Activated CD4-positive, alpha-beta T cell treated with anti-CD3 and anti-CD28 coated beads for 36 hours (primary cell): ENCODE results near the gene HRCT1. TPM values are rescaled to one million over a fixed set of nuclear protein-coding genes. Genes with fewer than 3 reads are reported as not detected.
"Not testable (repeated sequence)": the region's sequence is repeated elsewhere in the genome, so short reads cannot be mapped to it uniquely, and the experiment has no call there.

Experiments
- ATAC-seq: fragments of 200-7000 bp; cut with Tn5 transposase; one replicate; pipeline ENCODE4 v1.10.0; 2021; ENCODE audit warnings: mild to moderate bottlenecking, moderate library complexity
- CTCF ChIA-PET: fragments of 350-600 bp; sonication (Branson Sonifier 250); formaldehyde crosslinking; loops from one replicate; lab custom pipeline; 2021; ENCODE audit warnings: antibody characterized with exemption; lab: Charles Lee
- POLR2A ChIA-PET: fragments of 350-600 bp; sonication (Branson Sonifier 250); formaldehyde crosslinking; loops from one replicate; lab custom pipeline; 2021; ENCODE audit warnings: antibody characterized with exemption, inconsistent platforms; lab: Charles Lee
- DNase-seq: peaks from one replicate; pipeline ENCODE4 v3.0.0-alpha.2; 2020
- H3K27ac Mint-ChIP-seq: one replicate; pipeline ENCODE4 v1.8.0; 2021; ENCODE audit warnings: mixed read lengths
- H3K27me3 Mint-ChIP-seq: one replicate; pipeline ENCODE4 v1.8.0; 2021; ENCODE audit warnings: mixed read lengths
- H3K36me3 Mint-ChIP-seq: one replicate; pipeline ENCODE4 v1.8.0; 2021; ENCODE audit warnings: low read depth, mixed read lengths
- H3K4me1 Mint-ChIP-seq: one replicate; pipeline ENCODE4 v1.8.0; 2021; ENCODE audit warnings: mixed read lengths
- H3K4me3 Mint-ChIP-seq: one replicate; pipeline ENCODE4 v1.8.0; 2021; ENCODE audit warnings: mild to moderate bottlenecking, moderate library complexity, mixed read lengths
- H3K9me3 Mint-ChIP-seq: one replicate; pipeline ENCODE4 v1.8.0; 2021; ENCODE audit warnings: low read depth, mixed read lengths
- intact Hi-C, 2 experiments: fragments of 100-400 bp; cut with DNase I in 1 of 2; cut with micrococcal nuclease in 1 of 2; formaldehyde crosslinking; loops; one replicate each; pipeline versions ENCODE4 v1.14.2 to v1.15.1; 2022 to 2024; cut with DNase I, micrococcal nuclease
- total RNA-seq, 2 experiments: library from RNA; stranded (reverse); gene quantifications; one replicate each; pipeline ENCODE4 v1.2.3, GENCODE V29; 2021

Gene HRCT1
- total RNA-seq, 2 experiments from 2014 or later, result not detected

DNA sequence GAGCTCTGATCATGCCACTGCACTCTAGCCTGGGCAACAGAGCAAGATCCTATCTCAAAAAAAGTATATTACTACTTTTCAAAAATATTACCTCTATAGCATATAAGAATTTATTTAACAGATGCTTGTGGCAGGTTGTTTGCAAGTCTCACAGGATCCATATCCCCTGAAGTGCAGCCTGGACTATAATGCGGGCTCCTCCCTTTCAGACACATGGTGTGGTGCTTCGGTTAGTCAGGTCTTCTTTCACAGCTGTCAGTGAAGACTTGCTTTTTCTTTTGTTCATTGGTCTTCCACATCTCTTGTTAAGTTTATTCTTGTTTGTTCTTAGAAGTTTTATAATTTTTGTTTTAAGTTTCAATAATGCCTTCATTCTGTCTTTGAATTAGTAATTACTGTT, 9.4 kb upstream of the HRCT1 start:
- no peak for DNase-seq
- H3K27me3 Mint-ChIP-seq, result peaks cover 7% of the 10 kb centered on the region
- no peaks in the 10 kb centered on the region for H3K9me3 Mint-ChIP-seq
- intact Hi-C loops, result no loop called here
- ChIA-PET CTCF (interaction anchor here (1.6 to 2.9 kb wide), 2 partner anchors 39 to 49 kb away, joined by 5 to 13 read pairs; no protein-coding TSS in a partner anchor), POLR2A (no interaction called here)
- no peak overlapping the region for H3K27ac Mint-ChIP-seq
- H3K4me1 Mint-ChIP-seq, result no peaks in the 10 kb centered on the region
- no peaks in the 10 kb centered on the region for H3K36me3 Mint-ChIP-seq
- no peak overlapping the region for H3K4me3 Mint-ChIP-seq
- ATAC-seq, result no peak

DNA sequence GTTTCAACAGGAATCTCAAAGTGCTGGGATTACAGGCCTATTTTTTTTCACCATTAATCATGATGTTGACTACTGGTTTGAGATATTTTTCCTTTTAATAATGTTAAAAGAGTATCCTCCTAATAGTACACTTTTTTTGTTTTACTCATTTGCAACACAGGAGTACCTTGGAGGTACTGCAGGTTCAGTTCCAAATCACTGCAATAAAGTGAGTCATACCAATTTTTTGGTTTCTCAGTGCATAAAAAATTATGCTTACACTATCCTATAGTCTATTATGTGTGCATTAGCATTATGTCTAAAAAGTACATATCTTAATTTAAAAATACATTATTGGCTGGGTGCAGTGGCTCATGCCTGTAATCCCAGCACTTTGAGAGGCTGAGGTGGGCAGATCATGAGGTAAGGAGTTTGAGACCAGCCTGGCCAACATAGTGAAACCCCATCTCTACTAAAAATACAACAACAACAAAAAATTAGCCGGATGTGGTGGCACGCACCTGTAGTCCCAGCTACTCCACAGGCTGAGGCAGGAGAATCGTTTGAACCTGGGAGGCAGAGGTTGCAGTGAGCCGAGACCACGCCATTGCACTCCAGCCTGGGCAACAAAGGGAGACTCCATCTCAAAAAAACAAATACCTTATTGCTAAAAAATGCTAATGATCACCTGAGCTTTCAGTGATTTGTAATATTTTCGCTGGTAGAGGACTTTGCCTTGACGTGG, 8.5 kb upstream of the HRCT1 start:
- DNase-seq, H3K4me3 Mint-ChIP-seq, H3K9me3 Mint-ChIP-seq, intact Hi-C loops, H3K36me3 Mint-ChIP-seq, H3K27ac Mint-ChIP-seq, H3K27me3 Mint-ChIP-seq, H3K4me1 Mint-ChIP-seq, POLR2A ChIA-PET: not testable (repeated sequence)
- peak; percentile 42 for ATAC-seq
- CTCF ChIA-PET, result interaction anchor here (0.9 to 2.9 kb wide), 6 partner anchors 10 to 125 kb away, joined by 3 to 13 read pairs (median 4); no protein-coding TSS in a partner anchor

DNA sequence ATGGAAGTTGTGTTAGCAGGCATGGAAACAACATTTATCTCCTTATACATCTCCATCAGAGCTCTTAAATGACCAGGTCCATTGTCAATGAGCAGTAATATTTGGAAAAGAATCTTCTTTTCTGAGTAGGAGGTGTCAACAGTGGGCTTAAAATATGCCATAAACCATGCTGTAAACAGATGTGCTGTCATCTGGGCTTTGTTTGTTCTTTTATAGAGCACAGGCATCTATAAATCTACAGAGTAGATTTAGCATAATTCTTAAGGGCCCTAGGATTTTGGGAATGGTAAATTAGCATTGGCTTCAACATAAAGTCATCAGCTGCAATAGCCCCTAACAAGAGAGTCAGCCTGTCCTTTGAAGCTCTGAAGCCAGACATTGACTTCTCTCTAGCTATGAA, 7.7 kb upstream of the HRCT1 start:
- no peak for ATAC-seq
- Mint-ChIP-seq H3K4me1 (peaks cover 5% of the 10 kb centered on the region), H3K4me3 (no peak overlapping the region), H3K9me3 (no peaks in the 10 kb centered on the region), H3K36me3 (no peaks in the 10 kb centered on the region), H3K27ac (no peak overlapping the region), H3K27me3 (peaks cover 3% of the 10 kb centered on the region)
- no peak for DNase-seq
- ChIA-PET CTCF (interaction anchor here (0.8 to 1.6 kb wide), 6 partner anchors 9 to 124 kb away, joined by 3 to 6 read pairs (median 3); no protein-coding TSS in a partner anchor), POLR2A (no interaction called here)
- intact Hi-C loops, result no loop called here

DNA sequence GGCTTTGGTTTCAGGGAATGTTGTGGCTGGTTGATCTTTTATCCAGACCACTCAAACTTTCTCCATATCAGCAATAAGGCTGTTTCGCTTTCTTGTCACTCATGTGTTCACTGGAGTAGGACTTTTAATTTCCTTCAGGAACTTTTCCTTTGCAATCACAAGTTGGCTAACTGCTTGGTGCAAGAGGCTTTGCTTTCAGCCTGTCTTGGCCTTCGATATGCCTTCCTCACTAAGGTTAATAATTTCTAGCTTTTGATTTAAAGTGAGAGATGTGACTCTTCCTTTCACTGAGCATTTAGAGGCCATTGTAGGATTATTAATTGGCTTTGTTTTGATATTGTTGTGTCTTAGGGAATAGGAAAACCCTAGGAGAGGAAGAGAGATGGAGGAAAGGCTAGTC, 7.0 kb upstream of the HRCT1 start:
- Mint-ChIP-seq H3K4me3 (no peak overlapping the region), H3K27ac (no peak overlapping the region), H3K9me3 (no peaks in the 10 kb centered on the region), H3K27me3 (peaks cover 3% of the 10 kb centered on the region), H3K4me1 (peaks cover 5% of the 10 kb centered on the region), H3K36me3 (no peaks in the 10 kb centered on the region)
- intact Hi-C loops, result no loop called here
- ATAC-seq, result no peak
- POLR2A ChIA-PET, result no interaction called here
- CTCF ChIA-PET, result interaction anchor here (0.8 to 1.6 kb wide), 2 partner anchors 56 to 58 kb away, joined by 3 read pairs; no protein-coding TSS in a partner anchor
- no peak for DNase-seq

DNA sequence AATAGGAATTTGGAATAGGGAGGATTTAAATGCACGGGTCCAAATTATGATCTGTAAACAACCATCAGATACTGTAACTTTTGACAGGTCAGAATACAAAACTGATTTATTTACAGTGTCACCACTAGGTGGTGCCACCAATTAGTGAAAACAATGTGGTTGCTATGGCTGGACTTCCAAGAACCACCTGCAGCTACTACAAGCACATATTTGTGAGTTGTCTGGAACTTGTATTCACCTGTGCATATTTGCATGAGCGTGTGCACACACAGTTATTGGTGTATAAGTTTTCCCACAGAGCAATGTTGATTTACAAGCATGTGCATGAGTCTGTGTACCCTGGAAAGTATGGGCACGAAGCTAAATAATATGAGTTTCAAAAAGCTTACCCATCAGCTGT, 3.0 kb upstream of the HRCT1 start:
- no peaks in the 10 kb centered on the region for H3K36me3 Mint-ChIP-seq
- no peak overlapping the region for H3K4me3 Mint-ChIP-seq
- no peaks in the 10 kb centered on the region for H3K9me3 Mint-ChIP-seq
- ChIA-PET POLR2A (no interaction called here), CTCF (interaction anchor here (0.5 to 6.6 kb wide), 39 partner anchors 8 to 1211 kb away, joined by 3 to 69 read pairs (median 4); no protein-coding TSS in a partner anchor)
- ATAC-seq, result peak; percentile 71
- no peaks in the 10 kb centered on the region for H3K27me3 Mint-ChIP-seq
- peaks cover 21% of the 10 kb centered on the region for H3K4me1 Mint-ChIP-seq
- intact Hi-C loops, result loop anchor here (1.0 kb wide), 3 partner anchors 30 to 120 kb away; no protein-coding TSS in a partner anchor
- H3K27ac Mint-ChIP-seq, result no peak overlapping the region
- peak; percentile 52 for DNase-seq

DNA sequence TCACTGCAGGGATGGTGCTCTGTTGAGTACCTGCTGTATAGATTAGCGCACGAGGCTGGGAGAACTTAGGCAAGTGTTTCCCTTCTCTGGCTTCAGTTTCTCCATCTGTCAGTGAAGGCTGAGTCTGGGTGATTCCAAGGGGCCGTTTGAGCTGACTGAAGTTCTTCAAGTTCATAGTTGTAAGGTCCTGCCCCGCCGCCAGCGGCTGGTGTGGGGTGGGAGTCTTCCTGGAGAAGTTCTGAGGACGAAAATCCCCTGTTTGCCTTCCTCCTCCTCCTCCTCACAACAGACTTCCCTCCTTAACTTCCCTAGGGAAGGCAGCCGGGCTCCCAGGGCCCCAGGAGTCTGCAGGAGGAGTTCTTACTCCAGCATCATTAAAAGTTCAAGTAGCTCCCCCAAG, 1.7 kb upstream of the HRCT1 start:
- peaks cover 34% of the 10 kb centered on the region for H3K4me1 Mint-ChIP-seq
- no peaks in the 10 kb centered on the region for H3K27me3 Mint-ChIP-seq
- H3K36me3 Mint-ChIP-seq, result no peaks in the 10 kb centered on the region
- H3K9me3 Mint-ChIP-seq, result no peaks in the 10 kb centered on the region
- H3K27ac Mint-ChIP-seq, result no peak overlapping the region
- CTCF ChIA-PET, result interaction anchor here (0.6 to 6.6 kb wide), 7 partner anchors 9 to 1686 kb away, joined by 3 to 69 read pairs (median 9); no protein-coding TSS in a partner anchor
- intact Hi-C loops, result no loop called here
- no peak overlapping the region for H3K4me3 Mint-ChIP-seq
- ATAC-seq (no peak), DNase-seq (no peak)
- POLR2A ChIA-PET, result no interaction called here

DNA sequence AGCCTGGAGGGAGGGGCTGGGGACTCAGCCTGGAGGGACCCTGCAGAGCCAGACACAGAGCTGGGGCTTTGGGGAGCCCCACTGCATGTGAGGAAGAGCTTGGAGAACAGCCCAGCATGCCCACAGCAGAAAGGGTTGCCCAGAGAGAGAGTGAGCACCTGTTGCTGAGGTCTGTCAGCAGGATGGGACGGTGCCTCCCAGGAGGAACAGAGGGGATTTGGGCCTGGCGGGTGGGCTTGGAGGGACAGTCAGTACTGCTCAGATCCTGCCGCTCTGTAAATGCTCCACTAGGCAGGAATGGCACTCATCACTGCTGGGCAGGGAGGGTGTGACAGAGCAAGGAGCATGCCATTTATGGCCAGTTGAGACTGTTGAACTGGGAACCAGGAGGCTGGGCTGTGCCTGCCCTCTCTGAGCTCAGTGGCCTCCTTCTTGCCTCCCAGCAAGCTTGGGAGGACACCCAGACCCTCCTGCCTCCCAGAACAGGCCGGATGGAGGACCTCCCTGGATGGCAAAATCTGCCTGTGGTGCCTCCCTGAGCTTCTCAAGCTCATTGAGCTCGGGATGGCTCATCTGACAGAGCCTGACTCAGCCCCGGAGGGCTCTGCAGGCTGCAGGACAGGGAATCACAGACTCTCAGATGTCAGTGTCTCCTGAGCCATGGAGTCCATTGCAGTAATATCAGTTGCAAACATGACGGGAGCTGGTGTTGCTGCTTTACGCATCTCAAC, 786 bp upstream of the HRCT1 start:
- H3K36me3 Mint-ChIP-seq, result no peaks in the 10 kb centered on the region
- ATAC-seq, result no peak
- ChIA-PET POLR2A (interaction anchor here (0.6 to 0.9 kb wide), 2 partner anchors 40 to 211 kb away, joined by 3 read pairs; no protein-coding TSS in a partner anchor), CTCF (interaction anchor here (0.5 to 6.6 kb wide), 8 partner anchors 20 to 1687 kb away, joined by 3 to 69 read pairs (median 3); no protein-coding TSS in a partner anchor)
- intact Hi-C loops, result no loop called here
- H3K27ac Mint-ChIP-seq, result no peak overlapping the region
- H3K27me3 Mint-ChIP-seq, result no peaks in the 10 kb centered on the region
- no peak overlapping the region for H3K4me3 Mint-ChIP-seq
- no peak for DNase-seq
- H3K4me1 Mint-ChIP-seq, result peaks cover 42% of the 10 kb centered on the region
- H3K9me3 Mint-ChIP-seq, result no peaks in the 10 kb centered on the region

DNA sequence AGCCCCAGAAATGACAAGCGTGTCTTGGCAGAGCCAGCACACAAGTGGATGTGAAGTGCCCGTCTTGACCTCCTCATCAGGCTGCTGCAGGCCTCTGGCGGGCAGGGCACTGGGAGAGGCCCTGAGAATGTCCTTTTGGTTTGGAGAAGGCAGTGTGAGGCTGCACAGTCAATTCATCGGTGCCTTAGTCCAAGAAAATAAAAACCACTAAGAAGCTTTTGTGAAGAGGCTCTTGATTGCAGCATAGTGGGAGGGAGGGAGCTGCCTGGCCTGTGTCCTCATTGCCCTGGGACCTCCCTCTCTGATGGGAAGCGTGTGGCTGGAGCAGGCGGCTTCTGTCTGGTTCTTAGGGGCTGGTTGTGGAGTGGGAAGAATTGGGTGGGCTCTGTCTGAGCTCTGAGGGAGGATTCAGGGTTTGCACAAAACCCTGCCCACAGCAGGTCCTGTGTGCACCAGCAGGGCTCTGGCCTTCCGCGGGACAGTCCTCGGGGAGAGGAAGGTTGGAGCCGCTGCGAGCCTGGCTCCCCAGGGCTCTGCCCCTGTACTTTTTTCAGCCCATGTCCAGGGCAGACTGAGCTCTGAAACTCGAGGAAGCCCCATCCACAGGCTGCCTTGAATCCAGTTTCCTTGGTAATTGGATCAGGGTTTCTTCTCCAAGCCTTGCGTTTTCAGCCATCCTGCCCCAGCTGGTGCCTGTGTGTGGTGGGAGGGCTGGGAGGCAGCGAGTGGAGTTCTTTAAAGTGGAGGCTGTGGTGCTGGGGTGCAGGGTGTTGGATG, 1.1 kb downstream of the HRCT1 start:
- H3K4me1 Mint-ChIP-seq, result peaks cover 60% of the 10 kb centered on the region
- no peak overlapping the region for H3K27ac Mint-ChIP-seq
- H3K4me3 Mint-ChIP-seq, result no peak overlapping the region
- no peaks in the 10 kb centered on the region for H3K27me3 Mint-ChIP-seq
- ATAC-seq (no peak), DNase-seq (no peak)
- H3K9me3 Mint-ChIP-seq, result no peaks in the 10 kb centered on the region
- intact Hi-C loops, result no loop called here
- H3K36me3 Mint-ChIP-seq, result no peaks in the 10 kb centered on the region
- CTCF ChIA-PET, result interaction anchor here (0.7 to 1.1 kb wide), 4 partner anchors 9 to 1584 kb away, joined by 3 to 4 read pairs (median 3); no protein-coding TSS in a partner anchor
- POLR2A ChIA-PET, result interaction anchor here (0.6 kb wide), 2 partner anchors 270 to 1191 kb away, joined by 3 read pairs; no protein-coding TSS in a partner anchor

DNA sequence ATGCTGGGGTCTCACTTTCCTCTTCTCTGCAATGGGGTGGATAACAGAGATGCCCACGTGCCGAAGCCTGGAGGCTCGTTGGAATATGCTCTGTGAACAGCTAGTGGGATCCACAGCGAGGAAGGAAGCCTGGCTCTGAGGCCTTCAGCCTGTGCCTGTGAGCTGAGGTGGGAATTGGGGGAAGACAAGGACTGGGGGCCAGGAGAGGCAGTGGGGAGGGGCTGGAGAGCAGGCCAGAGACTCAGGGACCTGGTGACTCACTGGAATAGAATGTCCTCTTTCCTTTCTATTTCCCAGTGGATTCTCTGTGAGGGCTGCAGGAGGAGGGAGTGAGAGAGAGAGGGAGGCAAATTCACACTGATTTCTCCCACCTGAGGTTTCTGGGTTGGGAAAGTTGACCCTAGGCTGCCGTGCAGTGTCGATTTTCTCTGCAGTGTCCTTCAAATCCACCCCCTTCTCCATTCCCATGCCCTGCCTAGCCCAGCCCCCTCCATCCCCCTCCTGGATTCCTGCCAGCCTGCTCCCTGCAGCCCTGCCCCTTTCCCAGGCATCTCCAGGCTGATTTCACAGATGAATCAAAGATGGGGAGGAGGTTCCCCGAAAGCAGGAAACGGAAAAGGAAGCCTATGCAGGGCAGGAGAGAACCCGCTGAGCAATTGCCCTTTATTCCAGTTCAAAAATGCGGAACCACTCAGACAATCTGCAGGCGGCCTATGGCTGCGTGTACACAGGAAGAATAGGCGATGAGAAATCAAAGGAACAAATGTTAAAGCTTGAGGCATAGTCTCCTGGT, 1.9 kb downstream of the HRCT1 start:
- Mint-ChIP-seq H3K27ac (peak overlapping the region; percentile 40), H3K4me3 (no peak overlapping the region), H3K4me1 (peaks cover 62% of the 10 kb centered on the region), H3K9me3 (no peaks in the 10 kb centered on the region), H3K36me3 (no peaks in the 10 kb centered on the region), H3K27me3 (no peaks in the 10 kb centered on the region)
- ChIA-PET POLR2A (interaction anchor here (0.6 kb wide), 1 partner anchor 269 kb away, joined by 3 read pairs; no protein-coding TSS in a partner anchor), CTCF (interaction anchor here (0.7 to 1.1 kb wide), 6 partner anchors 10 to 1602 kb away, joined by 3 to 4 read pairs (median 3); no protein-coding TSS in a partner anchor)
- intact Hi-C loops, result no loop called here
- no peak for DNase-seq
- ATAC-seq, result peak; percentile 37

DNA sequence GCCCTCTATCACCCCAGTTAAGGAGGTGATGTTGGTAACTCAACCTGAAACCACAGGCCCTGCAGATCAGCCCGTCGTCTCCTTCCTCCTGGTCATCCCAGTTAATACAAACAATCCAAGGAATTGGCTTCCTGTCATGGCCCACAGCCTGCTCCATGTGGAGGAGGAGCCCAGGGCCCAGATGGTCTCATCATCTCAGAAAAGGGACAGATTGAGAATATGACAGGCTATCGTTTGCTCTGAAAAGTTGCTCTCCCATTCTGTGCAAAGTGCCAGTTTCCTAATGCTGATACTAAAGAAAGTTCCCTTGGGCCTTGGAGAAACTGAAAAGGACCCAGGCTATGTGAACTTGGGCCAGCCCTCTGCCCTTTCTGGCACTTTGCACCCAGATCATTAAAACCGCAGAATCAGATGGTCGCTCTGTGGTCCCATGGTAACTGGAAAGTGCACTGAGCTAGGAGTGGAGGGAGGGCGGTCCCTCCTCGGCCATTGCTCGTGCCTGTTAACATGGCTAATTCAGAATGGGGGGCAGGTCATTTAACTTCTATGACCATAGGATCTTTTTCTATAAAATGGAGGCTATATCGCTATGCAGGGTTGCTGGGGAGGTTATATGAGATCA, 2.6 kb downstream of the HRCT1 start:
- H3K27ac Mint-ChIP-seq, result peak overlapping the region; percentile 10
- intact Hi-C loops, result no loop called here
- no peak for DNase-seq
- ChIA-PET POLR2A (no interaction called here), CTCF (interaction anchor here (0.7 kb wide), 2 partner anchors 21 to 1601 kb away, joined by 3 read pairs; no protein-coding TSS in a partner anchor)
- no peaks in the 10 kb centered on the region for H3K36me3 Mint-ChIP-seq
- H3K4me1 Mint-ChIP-seq, result peaks cover 58% of the 10 kb centered on the region
- H3K9me3 Mint-ChIP-seq, result no peaks in the 10 kb centered on the region
- no peak overlapping the region for H3K4me3 Mint-ChIP-seq
- H3K27me3 Mint-ChIP-seq, result no peaks in the 10 kb centered on the region
- no peak for ATAC-seq
